ENCODE results near the gene ZBED6. TPM values are rescaled to one million over a fixed set of nuclear protein-coding genes. Genes with fewer than 3 reads are reported as not detected.

ZBED6 gene
- total RNA-seq, 1 donor from 2014 or later: 21.8 TPM

DNA sequence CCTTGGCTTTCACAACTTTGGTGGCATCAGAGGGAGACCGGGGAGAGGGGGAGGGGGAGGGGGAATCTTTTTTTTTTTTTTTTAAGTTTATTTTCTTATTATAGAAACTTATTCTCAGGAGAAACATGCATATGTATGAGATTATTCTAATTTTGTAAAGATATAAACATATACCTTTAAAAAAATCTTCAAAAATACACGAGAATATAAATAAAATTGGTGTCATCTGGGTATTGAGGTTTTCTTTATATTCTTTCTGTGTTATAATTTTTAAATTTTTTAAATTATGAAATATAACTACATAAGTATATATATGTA lies 47.1 kb downstream of the ZBED6 start:
- DNase-seq: no peak

DNA sequence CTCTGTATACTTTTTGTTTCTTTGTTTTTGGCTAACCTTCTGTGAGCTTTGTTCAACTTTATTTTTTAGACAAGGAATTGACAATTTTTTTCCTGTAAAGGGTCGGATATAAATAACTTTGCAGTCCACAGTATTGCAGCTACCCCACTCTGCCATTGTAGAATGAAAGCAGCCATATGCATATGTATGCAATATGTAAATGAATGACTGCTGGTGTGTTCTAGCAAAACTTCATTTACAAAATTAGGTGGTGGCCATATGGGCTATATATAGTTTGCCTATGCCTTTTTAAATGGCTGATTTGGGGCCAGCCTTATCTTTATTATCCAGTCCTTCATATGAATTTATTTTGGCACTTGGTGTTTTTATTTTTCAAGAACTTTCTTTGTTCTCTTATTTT lies 48.0 kb downstream of the ZBED6 start:
- DNase-seq: no peak

Other genes starting within 250 kb of the ZBED6 start
- 108 and 145 TPM in 2 replicates for gene ATP2B4, start 168.8 kb upstream of the ZBED6 start, total RNA-seq
- 0.19 TPM in 1 of 2 replicates, not detected in the other for gene LAX1, start 30.4 kb upstream of the ZBED6 start, total RNA-seq
- gene ZC3H11A, start within 50 bp of the ZBED6 start, total RNA-seq: 122 and 144 TPM in 2 replicates
- 74.5 and 125 TPM in 2 replicates for gene SNRPE, start 66.0 kb downstream of the ZBED6 start, total RNA-seq